ENCODE results near the gene NEURL2.

NEURL2 gene

GRCh38 chr20:45927071-45927878 is 36.3 kb upstream of the NEURL2 start:
- H3K9ac ChIP-seq (ENCODE audit: low read depth, low read length, poor library complexity, severe bottlenecking) = no peak overlapping the region
- H3K9me2 ChIP-seq (replicated peaks; ENCODE audit: low read depth, low read length) = no peaks in the 10 kb centered on the region
- peaks cover 3% of the 10 kb centered on the region; the same call in 1 of the 2 replicates for H3K79me2 ChIP-seq (ENCODE audit: insufficient read depth, low read length)
- no peaks in the 10 kb centered on the region for H3K4me1 ChIP-seq (ENCODE audit: insufficient read depth, low read length, poor library complexity, severe bottlenecking)
- no peak overlapping the region for H3K4me3 ChIP-seq (ENCODE audit: low read length, poor library complexity, severe bottlenecking)
- TF ChIP-seq CTCF (conservative IDR thresholded peaks at IDR 0.05; ENCODE audit: low read length) (no peak), EZH2phosphoT487 (IDR thresholded peaks at IDR 0.05; ENCODE audit: borderline replicate concordance) (no peak)
- no peak overlapping the region for H3K4me2 ChIP-seq (ENCODE audit: low read depth, low read length, poor library complexity, severe bottlenecking)
- H4K20me1 ChIP-seq (ENCODE audit: insufficient read depth, low read length, poor library complexity, severe bottlenecking) = no peaks in the 10 kb centered on the region
- H3K9me3 ChIP-seq (ENCODE audit: insufficient read depth, low read depth, low read length) = no peaks in the 10 kb centered on the region
- no peak overlapping the region for H2AFZ ChIP-seq (ENCODE audit: low read length)
- H3K27me3 ChIP-seq (ENCODE audit: insufficient read depth, low read length, poor library complexity, severe bottlenecking) = no peaks in the 10 kb centered on the region
- H3F3A ChIP-seq (ENCODE audit: low read depth) = no peaks in the 10 kb centered on the region
- no peaks in the 10 kb centered on the region for H3K36me3 ChIP-seq (ENCODE audit: insufficient read depth, low read length)

- Histone ChIP-seq H3K4me2 (ENCODE audit: low read depth, low read length, poor library complexity, severe bottlenecking) (no peak overlapping the region), H3K4me3 (ENCODE audit: low read length, poor library complexity, severe bottlenecking) (no peak overlapping the region), H3K36me3 (ENCODE audit: insufficient read depth, low read length) (no peaks in the 10 kb centered on the region), H4K20me1 (ENCODE audit: insufficient read depth, low read length, poor library complexity, severe bottlenecking) (no peaks in the 10 kb centered on the region), H3K9me3 (ENCODE audit: insufficient read depth, low read depth, low read length) (no peaks in the 10 kb centered on the region), H3K9ac (ENCODE audit: low read depth, low read length, poor library complexity, severe bottlenecking) (no peak overlapping the region), H3K9me2 (replicated peaks; ENCODE audit: low read depth, low read length) (no peaks in the 10 kb centered on the region), H3F3A (ENCODE audit: low read depth) (no peaks in the 10 kb centered on the region), H2AFZ (ENCODE audit: low read length) (no peak overlapping the region), H3K27me3 (ENCODE audit: insufficient read depth, low read length, poor library complexity, severe bottlenecking) (no peaks in the 10 kb centered on the region), H3K4me1 (ENCODE audit: insufficient read depth, low read length, poor library complexity, severe bottlenecking) (no peaks in the 10 kb centered on the region), H3K79me2 (ENCODE audit: insufficient read depth, low read length) (no peaks in the 10 kb centered on the region)
- no peak for TF ChIP-seq CTCF (conservative IDR thresholded peaks at IDR 0.05; ENCODE audit: low read length)
Observed at GRCh38 chr20:45926731-45927070, 35.7 kb upstream of the NEURL2 start.

- H4K20me1 ChIP-seq (ENCODE audit: insufficient read depth, low read length, poor library complexity, severe bottlenecking) = no peaks in the 10 kb centered on the region
- H3K4me2 ChIP-seq (ENCODE audit: low read depth, low read length, poor library complexity, severe bottlenecking) = no peak overlapping the region
- H3K9me3 ChIP-seq (ENCODE audit: insufficient read depth, low read depth, low read length) = no peaks in the 10 kb centered on the region
- TF ChIP-seq EZH2phosphoT487 (IDR thresholded peaks at IDR 0.05; ENCODE audit: borderline replicate concordance) (no peak), CTCF (conservative IDR thresholded peaks at IDR 0.05; ENCODE audit: low read length) (no peak)
- no peaks in the 10 kb centered on the region for H3K79me2 ChIP-seq (ENCODE audit: insufficient read depth, low read length)
- H2AFZ ChIP-seq (ENCODE audit: low read length) = no peak overlapping the region
- H3K4me3 ChIP-seq (ENCODE audit: low read length, poor library complexity, severe bottlenecking) = no peak overlapping the region
- no peaks in the 10 kb centered on the region for H3K4me1 ChIP-seq (ENCODE audit: insufficient read depth, low read length, poor library complexity, severe bottlenecking)
- H3K9me2 ChIP-seq (replicated peaks; ENCODE audit: low read depth, low read length) = no peaks in the 10 kb centered on the region
- no peaks in the 10 kb centered on the region for H3K36me3 ChIP-seq (ENCODE audit: insufficient read depth, low read length)
- H3K27me3 ChIP-seq (ENCODE audit: insufficient read depth, low read length, poor library complexity, severe bottlenecking) = no peaks in the 10 kb centered on the region
- H3F3A ChIP-seq (ENCODE audit: low read depth) = no peaks in the 10 kb centered on the region
- no peak overlapping the region for H3K9ac ChIP-seq (ENCODE audit: low read depth, low read length, poor library complexity, severe bottlenecking)
Observed at GRCh38 chr20:45925821-45926506, 35.0 kb upstream of the NEURL2 start.
